Measurements from ENCODE around the gene VWA8.

The VWA8 gene

DNA sequence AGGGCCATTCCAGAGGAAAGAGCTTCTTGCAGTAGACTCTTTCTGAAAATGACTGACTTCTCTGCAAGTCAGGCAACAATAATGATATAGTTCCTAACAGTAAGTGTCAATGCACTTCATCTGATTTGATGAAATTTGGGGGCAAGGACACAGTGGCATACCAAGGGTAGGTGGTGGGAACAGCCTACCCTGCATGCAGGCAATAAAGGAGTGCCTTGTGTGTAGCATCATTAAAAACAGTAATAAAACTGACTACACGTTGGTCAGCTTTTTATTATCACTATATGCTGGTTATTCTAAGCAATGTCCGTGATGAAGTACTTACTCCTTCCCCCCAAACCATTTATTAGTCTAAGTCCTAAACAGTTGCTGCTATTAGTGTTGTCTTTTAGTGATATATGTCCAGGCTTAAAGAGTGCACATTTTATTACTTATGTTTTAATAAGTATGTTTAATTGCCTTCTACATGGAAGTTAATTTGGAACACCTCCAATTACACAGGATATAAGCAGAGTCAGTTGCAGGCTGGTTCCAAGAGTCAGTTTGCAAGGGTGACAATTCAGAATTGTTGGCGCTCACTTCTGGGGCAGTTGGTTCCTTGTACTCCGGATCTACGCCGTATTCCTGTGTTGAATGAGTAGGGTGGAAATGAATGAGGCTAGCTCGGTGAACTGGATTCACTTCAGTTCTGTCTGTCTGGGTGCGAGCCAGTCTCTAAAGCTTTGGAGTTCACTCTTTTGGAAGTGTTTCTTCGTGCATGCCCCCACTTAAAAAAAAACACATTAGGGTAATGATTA, 419.6 kb downstream of the VWA8 start:
- TF ChIP-seq POLR2AphosphoS5 (IDR thresholded peaks at IDR 0.05; ENCODE audit: low read depth, low read length) (no peak), TAF1 (IDR thresholded peaks at IDR 0.05; ENCODE audit: borderline replicate concordance, insufficient read depth, low read length) (no peak), SIN3A (IDR thresholded peaks at IDR 0.05; ENCODE audit: borderline replicate concordance, insufficient read depth, low read length) (no peak), FOXP2 (optimal IDR thresholded peaks at IDR 0.05; ENCODE audit: borderline replicate concordance, extremely low read depth, extremely low read length, insufficient read depth) (no peak)
- TF ChIP-seq, protein P1, sequence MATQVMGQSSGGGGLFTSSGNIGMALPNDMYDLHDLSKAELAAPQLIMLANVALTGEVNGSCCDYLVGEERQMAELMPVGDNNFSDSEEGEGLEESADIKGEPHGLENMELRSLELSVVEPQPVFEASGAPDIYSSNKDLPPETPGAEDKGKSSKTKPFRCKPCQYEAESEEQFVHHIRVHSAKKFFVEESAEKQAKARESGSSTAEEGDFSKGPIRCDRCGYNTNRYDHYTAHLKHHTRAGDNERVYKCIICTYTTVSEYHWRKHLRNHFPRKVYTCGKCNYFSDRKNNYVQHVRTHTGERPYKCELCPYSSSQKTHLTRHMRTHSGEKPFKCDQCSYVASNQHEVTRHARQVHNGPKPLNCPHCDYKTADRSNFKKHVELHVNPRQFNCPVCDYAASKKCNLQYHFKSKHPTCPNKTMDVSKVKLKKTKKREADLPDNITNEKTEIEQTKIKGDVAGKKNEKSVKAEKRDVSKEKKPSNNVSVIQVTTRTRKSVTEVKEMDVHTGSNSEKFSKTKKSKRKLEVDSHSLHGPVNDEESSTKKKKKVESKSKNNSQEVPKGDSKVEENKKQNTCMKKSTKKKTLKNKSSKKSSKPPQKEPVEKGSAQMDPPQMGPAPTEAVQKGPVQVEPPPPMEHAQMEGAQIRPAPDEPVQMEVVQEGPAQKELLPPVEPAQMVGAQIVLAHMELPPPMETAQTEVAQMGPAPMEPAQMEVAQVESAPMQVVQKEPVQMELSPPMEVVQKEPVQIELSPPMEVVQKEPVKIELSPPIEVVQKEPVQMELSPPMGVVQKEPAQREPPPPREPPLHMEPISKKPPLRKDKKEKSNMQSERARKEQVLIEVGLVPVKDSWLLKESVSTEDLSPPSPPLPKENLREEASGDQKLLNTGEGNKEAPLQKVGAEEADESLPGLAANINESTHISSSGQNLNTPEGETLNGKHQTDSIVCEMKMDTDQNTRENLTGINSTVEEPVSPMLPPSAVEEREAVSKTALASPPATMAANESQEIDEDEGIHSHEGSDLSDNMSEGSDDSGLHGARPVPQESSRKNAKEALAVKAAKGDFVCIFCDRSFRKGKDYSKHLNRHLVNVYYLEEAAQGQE (IDR thresholded peaks at IDR 0.05; ENCODE audit: insufficient read depth in 1 of 2, low read depth in 2 of 2, low read length in 2 of 2) = no peak

DNA sequence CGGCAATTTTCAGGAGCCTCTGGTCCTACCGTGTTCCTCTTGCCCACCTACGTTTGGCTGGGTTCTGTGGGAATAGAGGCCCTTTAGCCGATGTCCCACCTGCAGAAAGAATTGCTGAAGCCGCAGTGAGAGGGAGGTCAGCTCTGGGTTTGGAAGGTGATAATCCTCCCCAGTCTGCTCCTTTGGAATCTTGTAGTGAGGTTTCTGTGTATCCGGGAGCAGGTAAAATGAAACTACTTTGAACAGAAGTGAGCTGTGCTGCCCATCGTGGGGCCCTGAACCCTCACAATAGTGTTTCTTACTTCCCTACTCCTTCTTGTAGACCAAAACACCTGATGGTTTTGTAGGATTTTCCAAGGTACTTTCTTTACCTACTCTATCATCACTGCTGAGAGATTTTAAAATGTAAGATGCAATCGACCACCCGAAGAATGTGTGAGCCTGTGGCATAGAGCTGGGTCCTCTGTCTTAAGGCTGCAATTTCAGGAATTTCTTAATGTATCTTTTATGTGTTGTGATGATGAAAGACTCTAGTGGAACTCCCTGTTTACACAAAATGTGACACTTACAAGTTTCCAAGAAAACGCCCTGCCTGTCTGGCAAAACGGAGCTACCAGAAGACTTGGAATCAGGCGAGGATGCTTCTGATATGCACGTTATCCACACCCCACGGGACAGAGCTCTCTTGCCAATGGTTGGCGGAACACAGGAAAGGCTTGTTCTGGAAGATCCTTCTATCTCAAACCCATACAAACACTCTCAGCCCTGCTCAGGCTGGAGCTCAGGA, 427.4 kb downstream of the VWA8 start:
- TF ChIP-seq POLR2AphosphoS5 (IDR thresholded peaks at IDR 0.05; ENCODE audit: low read depth, low read length) = no peak
- no peak for TF ChIP-seq TAF1 (IDR thresholded peaks at IDR 0.05; ENCODE audit: borderline replicate concordance, insufficient read depth, low read length)

- TF ChIP-seq, protein P1 (IDR thresholded peaks at IDR 0.05; ENCODE audit: insufficient read depth in 1 of 2, low read depth in 2 of 2, low read length in 2 of 2) = no peak
- TF ChIP-seq FOXP2 (optimal IDR thresholded peaks at IDR 0.05; ENCODE audit: borderline replicate concordance, extremely low read depth, extremely low read length, insufficient read depth) (no peak), POLR2AphosphoS5 (IDR thresholded peaks at IDR 0.05; ENCODE audit: low read depth, low read length) (no peak), SIN3A (IDR thresholded peaks at IDR 0.05; ENCODE audit: borderline replicate concordance, insufficient read depth, low read length) (no peak), TAF1 (IDR thresholded peaks at IDR 0.05; ENCODE audit: borderline replicate concordance, insufficient read depth, low read length) (no peak)
Measured at GRCh38 chr13:41528021-41528420, 432.9 kb downstream of the VWA8 start.

DNA sequence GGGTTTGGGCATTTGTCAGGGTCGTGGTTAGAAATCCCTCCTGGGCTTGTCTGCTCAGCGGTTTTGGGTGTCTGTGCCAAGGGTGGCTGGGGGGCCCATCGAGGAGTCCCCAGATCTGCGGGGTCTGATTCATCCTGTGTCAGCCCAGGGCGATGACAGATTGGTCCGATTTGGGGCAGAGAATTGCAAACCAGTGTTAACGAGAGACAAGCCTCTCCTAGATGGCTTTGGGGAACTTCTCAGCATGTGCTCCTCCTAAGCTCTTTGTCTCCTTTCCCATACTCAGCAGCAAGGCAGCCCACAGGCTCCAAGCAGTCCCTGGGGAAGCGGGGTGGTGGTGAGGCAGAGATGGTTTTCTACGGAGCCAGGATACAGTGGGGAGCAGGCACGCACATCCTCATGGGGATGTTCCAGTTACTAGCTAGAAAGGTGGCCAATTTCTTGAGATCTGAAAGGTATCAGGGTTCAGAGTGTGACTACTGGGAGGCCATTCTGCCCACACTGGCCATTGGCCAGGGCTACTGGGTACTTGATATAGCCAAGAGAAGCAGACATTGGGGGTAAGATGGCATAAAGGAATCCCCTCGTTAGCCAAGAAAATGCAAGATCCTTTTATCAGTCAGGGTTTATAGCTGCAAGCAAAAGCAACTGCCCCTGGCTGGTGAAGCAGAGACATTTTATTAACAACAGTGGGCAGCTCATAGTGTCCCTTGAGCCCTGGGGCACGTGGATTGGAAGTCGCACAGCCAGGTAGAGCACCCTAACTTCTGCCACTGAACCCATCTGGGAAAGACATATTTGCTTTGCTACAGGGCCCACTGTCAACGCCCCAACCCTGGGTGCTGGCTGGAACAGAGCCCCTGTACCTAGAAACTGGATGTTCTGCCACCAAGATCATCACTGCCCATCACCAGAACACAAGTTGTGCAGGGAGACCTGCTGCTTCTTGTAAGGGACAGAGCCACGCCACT, 440.0 kb downstream of the VWA8 start:
- no peak for TF ChIP-seq TAF1 (IDR thresholded peaks at IDR 0.05; ENCODE audit: borderline replicate concordance, insufficient read depth, low read length)
- TF ChIP-seq SIN3A (IDR thresholded peaks at IDR 0.05; ENCODE audit: borderline replicate concordance, insufficient read depth, low read length) = no peak
- TF ChIP-seq, protein P1 (IDR thresholded peaks at IDR 0.05; ENCODE audit: insufficient read depth in 1 of 2, low read depth in 2 of 2, low read length in 2 of 2) = no peak
- no peak for TF ChIP-seq FOXP2 (optimal IDR thresholded peaks at IDR 0.05; ENCODE audit: borderline replicate concordance, extremely low read depth, extremely low read length, insufficient read depth)
- TF ChIP-seq POLR2AphosphoS5 (IDR thresholded peaks at IDR 0.05; ENCODE audit: low read depth, low read length) = no peak
